GM23338 (cell line): ENCODE results near the gene TAF10. TPM values are rescaled to one million over a fixed set of nuclear protein-coding genes. Genes with fewer than 3 reads are reported as not detected.

Experiments
- ATAC-seq: fragments of 200-7000 bp; cut with Tn5 transposase; 3 replicates; pipeline ENCODE4 v1.9.1; 2020
- DNase-seq: peaks from one replicate; pipeline ENCODE4 v3.0.0-alpha.2; 2015; ENCODE audit warnings: low spot score
- H2AFZ ChIP-seq: fragments of 200-600 bp; sonication (generic); 2 replicates; pipeline ENCODE4 v1.8.0; 2016; ENCODE audit warnings: antibody characterized with exemption, mild to moderate bottlenecking, moderate library complexity
- H3F3A ChIP-seq: fragments of 200-600 bp; sonication (generic); replicated peaks from 2 replicates; pipeline ENCODE4 v1.8.0; 2017; ENCODE audit warnings: antibody characterized with exemption, mixed run types, low read depth
- H3K27ac ChIP-seq: fragments of 200-600 bp; sonication (generic); 2 replicates; pipeline ENCODE4 v1.6.1; 2016; ENCODE audit warnings: low read depth
- H3K27me3 ChIP-seq: fragments of 200-600 bp; sonication (generic); 2 replicates; pipeline ENCODE4 v1.8.0; 2016; ENCODE audit warnings: mild to moderate bottlenecking, mixed run types, moderate library complexity; ENCODE audit not compliant: insufficient read depth
- H3K36me3 ChIP-seq: fragments of 200-600 bp; sonication (generic); 2 replicates; pipeline ENCODE4 v1.8.0; 2016; ENCODE audit warnings: mild to moderate bottlenecking; ENCODE audit not compliant: insufficient read depth
- H3K4me1 ChIP-seq: fragments of 200-600 bp; sonication (generic); 2 replicates; pipeline ENCODE4 v1.8.0; 2016; ENCODE audit warnings: mild to moderate bottlenecking, moderate library complexity; ENCODE audit not compliant: insufficient read depth
- H3K4me2 ChIP-seq: fragments of 200-600 bp; sonication (generic); 2 replicates; pipeline ENCODE4 v1.7.1; 2017; ENCODE audit warnings: mixed run types
- H3K4me3 ChIP-seq: fragments of 200-600 bp; sonication (generic); 2 replicates; pipeline ENCODE4 v1.6.1; 2016; ENCODE audit warnings: mixed run types
- H3K79me2 ChIP-seq: fragments of 200-600 bp; sonication (generic); replicated peaks from 2 replicates; pipeline ENCODE4 v1.8.0; 2017; ENCODE audit warnings: mild to moderate bottlenecking; ENCODE audit not compliant: insufficient read depth
- H3K9me2 ChIP-seq: fragments of 200-600 bp; sonication (generic); 2 replicates; pipeline ENCODE4 v1.8.0; 2017; ENCODE audit not compliant: insufficient read depth
- H4K20me1 ChIP-seq: fragments of 200-600 bp; sonication (generic); replicated peaks from 2 replicates; pipeline ENCODE4 v1.8.0; 2017; ENCODE audit warnings: mild to moderate bottlenecking; ENCODE audit not compliant: insufficient read depth
- H3K27ac Mint-ChIP-seq: 2 replicates; pipeline ENCODE4 v1.8.0; 2020; ENCODE audit warnings: inconsistent platforms, mild to moderate bottlenecking, moderate library complexity, mixed read lengths
- H3K27me3 Mint-ChIP-seq: 3 replicates; pipeline ENCODE4 v1.8.0; 2022; ENCODE audit warnings: low read depth, mild to moderate bottlenecking, moderate library complexity, mixed read lengths, inconsistent platforms; ENCODE audit not compliant: insufficient read depth, poor library complexity
- H3K36me3 Mint-ChIP-seq: 3 replicates; pipeline ENCODE4 v1.8.0; 2021; ENCODE audit warnings: low read depth, mild to moderate bottlenecking, inconsistent platforms, moderate library complexity, mixed read lengths
- H3K4me1 Mint-ChIP-seq: 3 replicates; pipeline ENCODE4 v1.8.0; 2020; ENCODE audit warnings: mild to moderate bottlenecking, inconsistent platforms, mixed read lengths
- H3K4me3 Mint-ChIP-seq: 3 replicates; pipeline ENCODE4 v1.8.0; 2021; ENCODE audit warnings: moderate library complexity, mild to moderate bottlenecking, inconsistent platforms, mixed read lengths
- H3K9me3 Mint-ChIP-seq: 3 replicates; pipeline ENCODE4 v1.8.0; 2020; ENCODE audit warnings: moderate library complexity, mild to moderate bottlenecking, inconsistent platforms, mixed read lengths
- EZH2 ChIP-seq: fragments of 200-600 bp; sonication (generic); IDR thresholded peaks from one replicate; pipeline ENCODE4 v1.8.0; 2017; ENCODE audit warnings: antibody characterized with exemption, mild to moderate bottlenecking, low read depth; ENCODE audit not compliant: unreplicated experiment
- EZH2phosphoT487 ChIP-seq: fragments of 200-600 bp; sonication (generic); IDR thresholded peaks from one replicate; pipeline ENCODE4 v1.8.1; 2018; ENCODE audit warnings: antibody characterized with exemption; ENCODE audit not compliant: unreplicated experiment
- JUNB ChIP-seq: IDR thresholded peaks from one replicate; pipeline ENCODE4 v1.6.1; 2016; ENCODE audit warnings: antibody characterized with exemption; ENCODE audit not compliant: unreplicated experiment
- POLR2AphosphoS5 ChIP-seq: IDR thresholded peaks from 2 replicates; pipeline ENCODE4 v1.6.1; 2016; ENCODE audit warnings: antibody characterized with exemption, low read depth
- STAT1 ChIP-seq: IDR thresholded peaks from one replicate; pipeline ENCODE4 v1.6.1; 2016; ENCODE audit warnings: antibody characterized with exemption; ENCODE audit not compliant: unreplicated experiment
- ZNF114 ChIP-seq: fragments of 250-450 bp; sonication (Bioruptor Pico); IDR thresholded peaks from 2 replicates; pipeline ENCODE4 v1.5.0; 2020; ENCODE audit warnings: mild to moderate bottlenecking, moderate library complexity
- ZNF462 ChIP-seq: fragments of 250-450 bp; sonication (Bioruptor Pico); IDR thresholded peaks from 2 replicates; pipeline ENCODE4 v1.5.0; 2020; ENCODE audit warnings: mild to moderate bottlenecking, moderate library complexity
- polyA plus RNA-seq: library from polyadenylated mRNA; unstranded; fragments of >200 nt; fragmentation: Nextera tagmentation; extraction: Ambion mirVana; gene quantifications from 2 replicates; pipeline ENCODE4 v1.2.1, GENCODE V29; 2016
- total RNA-seq: library from RNA; depleted of rRNA; stranded (reverse); fragments of >200 nt; shearing (Covaris generic); gene quantifications from 2 replicates; pipeline ENCODE4 v1.2.3, GENCODE V29; 2014

TAF10 gene
- total and polyA plus RNA-seq, 2 experiments from 2014 or later, result 108 to 253 TPM

GRCh38 chr11:6565325-6565724, 46.7 kb downstream of the TAF10 start:
- peaks cover 7% of the 10 kb centered on the region; the same call in 1 of the 2 replicates for H3K27me3 ChIP-seq
- no peak overlapping the region for H3K4me3 Mint-ChIP-seq
- no peak for ATAC-seq
- peaks cover 6% of the 10 kb centered on the region; the same call in 1 of the 2 replicates for H3K4me1 ChIP-seq
- peaks cover 13% of the 10 kb centered on the region for H3K27me3 Mint-ChIP-seq
- H3K36me3 Mint-ChIP-seq, result peaks cover 3% of the 10 kb centered on the region; the same call in 1 of the 3 replicates
- H3K36me3 ChIP-seq, result no peaks in the 10 kb centered on the region
- no peak overlapping the region for H3K4me2 ChIP-seq
- H2AFZ ChIP-seq, result no peak overlapping the region
- no peak for DNase-seq
- no peak overlapping the region for H3K27ac ChIP-seq
- H3F3A ChIP-seq, result no peaks in the 10 kb centered on the region
- peaks cover 33% of the 10 kb centered on the region for H3K4me1 Mint-ChIP-seq
- TF ChIP-seq ZNF114 (CRISPR knock-in tag), result no peak
- TF ChIP-seq EZH2phosphoT487, result no peak
- no peak for TF ChIP-seq ZNF462 (CRISPR knock-in tag)
- TF ChIP-seq POLR2AphosphoS5, result no peak
- H3K79me2 ChIP-seq, result no peaks in the 10 kb centered on the region
- H3K4me3 ChIP-seq, result no peak overlapping the region
- H4K20me1 ChIP-seq, result no peaks in the 10 kb centered on the region
- no peaks in the 10 kb centered on the region for H3K9me2 ChIP-seq
- no peaks in the 10 kb centered on the region for H3K9me3 Mint-ChIP-seq
- H3K27ac Mint-ChIP-seq, result no peak overlapping the region

- Histone ChIP-seq H3K27ac (no peak overlapping the region), H3K36me3 (no peaks in the 10 kb centered on the region), H3K79me2 (no peaks in the 10 kb centered on the region), H2AFZ (no peak overlapping the region), H3K27me3 (no peaks in the 10 kb centered on the region), H3K4me1 (peaks cover 6% of the 10 kb centered on the region; the same call in 1 of the 2 replicates), H3K4me2 (no peak overlapping the region), H3K9me2 (no peaks in the 10 kb centered on the region), H3F3A (no peaks in the 10 kb centered on the region), H3K4me3 (no peak overlapping the region), H4K20me1 (no peaks in the 10 kb centered on the region)
- Mint-ChIP-seq H3K27ac (no peak overlapping the region), H3K4me3 (no peak overlapping the region), H3K4me1 (peaks cover 30% of the 10 kb centered on the region), H3K36me3 (peaks cover 3% of the 10 kb centered on the region; the same call in 1 of the 3 replicates), H3K9me3 (no peaks in the 10 kb centered on the region), H3K27me3 (peaks cover 6% of the 10 kb centered on the region)
- DNase-seq, result no peak
- no peak for ATAC-seq
- no peak for TF ChIP-seq JUNB
- no peak for TF ChIP-seq EZH2
- TF ChIP-seq STAT1, result no peak
- no peak for TF ChIP-seq ZNF462 (CRISPR knock-in tag)
These were observed 48.3 kb downstream of the TAF10 start for GRCh38 chr11:6563667-6564066.
